Peyer's patch (tissue), 4 donors: ENCODE measurements around the gene TAAR8. TPM values are rescaled to one million over a fixed set of nuclear protein-coding genes. Genes with fewer than 3 reads are reported as not detected.

Source experiments
- DNase-seq, 3 donors: peaks; one replicate each; pipeline ENCODE4 v3.0.0-alpha.2; 2017 to 2019
- H3K27ac ChIP-seq, 4 donors: fragments of 200-600 bp; sonication (generic); one replicate each; pipeline ENCODE4 v1.5.1; 2016 to 2019
- H3K27me3 ChIP-seq, 2 donors: fragments of 200-600 bp; sonication (generic); one replicate each; pipeline ENCODE4 v1.5.1; 2019
- H3K36me3 ChIP-seq, 3 donors: fragments of 200-600 bp; sonication (generic); one replicate each; pipeline ENCODE4 v1.5.1; 2016 to 2019
- H3K4me1 ChIP-seq, 4 donors: fragments of 200-600 bp; sonication (generic); one replicate each; pipeline ENCODE4 v1.5.1; 2016 to 2019
- H3K4me3 ChIP-seq, 4 donors: fragments of 200-600 bp; sonication (generic); 1 replicate in 3 of 4; 2 replicates in 1 of 4; pipeline ENCODE4 v1.5.1; 2016 to 2019; ENCODE audit warnings: mild to moderate bottlenecking in 1 of 4
- H3K9me3 ChIP-seq, 4 donors: fragments of 200-600 bp; sonication (generic); one replicate each; pipeline ENCODE4 v1.5.1; 2016 to 2019; ENCODE audit warnings: mild to moderate bottlenecking in 1 of 4
- POLR2A ChIP-seq, 2 donors: fragments of 450-650 bp; IDR thresholded peaks; one replicate each; pipeline ENCODE4 v1.5.1; 2017; ENCODE audit warnings: antibody characterized with exemption in 2 of 2, mild to moderate bottlenecking in 2 of 2, moderate library complexity in 2 of 2
- total RNA-seq, 4 donors: library from RNA; depleted of rRNA; stranded (reverse); fragments of >200 nt; gene quantifications; one replicate each; pipeline ENCODE4 v1.1.0, GENCODE V29; 2016
- TF ChIP-seq, protein P1 (sequence below), 6 experiments: fragments of 450-650 bp in 4 of 6; fragments of 200-600 bp in 2 of 6; sonication (generic) in 1 of 6; IDR thresholded peaks; one replicate each; pipeline ENCODE4 v1.5.1; 2017 to 2019; ENCODE audit warnings: antibody characterized with exemption in 6 of 6, mild to moderate bottlenecking in 3 of 6, moderate library complexity in 1 of 6

TAAR8 gene
- total RNA-seq, 4 donors from 2014 or later = not detected

DNA sequence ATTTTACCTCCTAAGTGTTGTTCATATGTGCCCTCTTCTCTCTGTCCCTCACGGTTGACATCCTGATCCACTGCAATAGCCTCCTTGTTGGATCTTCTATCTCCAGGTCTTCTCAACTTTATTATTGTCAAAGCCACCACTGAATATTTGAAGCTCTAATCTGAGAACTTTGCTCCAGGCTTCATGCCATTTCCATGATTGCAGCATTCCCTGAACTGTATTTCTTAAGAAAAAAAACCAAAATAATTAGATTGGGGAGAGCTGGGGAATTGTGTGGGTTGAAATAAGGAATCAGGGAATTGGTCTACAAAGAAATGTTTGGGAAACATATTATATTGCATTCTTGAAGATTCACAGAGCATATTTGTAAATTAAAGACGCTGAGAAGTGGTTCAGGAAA is 37.1 kb upstream of the TAAR8 start:
- DNase-seq = no peak
- Histone ChIP-seq H3K27ac (no peak overlapping the region), H3K27me3 (no peaks in the 10 kb centered on the region), H3K9me3 (no peaks in the 10 kb centered on the region), H3K4me3 (no peak overlapping the region), H3K4me1 (peaks cover 0 to 21% (median 0%) of the 10 kb centered on the region in 4 donors), H3K36me3 (no peaks in the 10 kb centered on the region)
- TF ChIP-seq, protein P1, sequence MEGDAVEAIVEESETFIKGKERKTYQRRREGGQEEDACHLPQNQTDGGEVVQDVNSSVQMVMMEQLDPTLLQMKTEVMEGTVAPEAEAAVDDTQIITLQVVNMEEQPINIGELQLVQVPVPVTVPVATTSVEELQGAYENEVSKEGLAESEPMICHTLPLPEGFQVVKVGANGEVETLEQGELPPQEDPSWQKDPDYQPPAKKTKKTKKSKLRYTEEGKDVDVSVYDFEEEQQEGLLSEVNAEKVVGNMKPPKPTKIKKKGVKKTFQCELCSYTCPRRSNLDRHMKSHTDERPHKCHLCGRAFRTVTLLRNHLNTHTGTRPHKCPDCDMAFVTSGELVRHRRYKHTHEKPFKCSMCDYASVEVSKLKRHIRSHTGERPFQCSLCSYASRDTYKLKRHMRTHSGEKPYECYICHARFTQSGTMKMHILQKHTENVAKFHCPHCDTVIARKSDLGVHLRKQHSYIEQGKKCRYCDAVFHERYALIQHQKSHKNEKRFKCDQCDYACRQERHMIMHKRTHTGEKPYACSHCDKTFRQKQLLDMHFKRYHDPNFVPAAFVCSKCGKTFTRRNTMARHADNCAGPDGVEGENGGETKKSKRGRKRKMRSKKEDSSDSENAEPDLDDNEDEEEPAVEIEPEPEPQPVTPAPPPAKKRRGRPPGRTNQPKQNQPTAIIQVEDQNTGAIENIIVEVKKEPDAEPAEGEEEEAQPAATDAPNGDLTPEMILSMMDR (IDR thresholded peaks at IDR 0.05) = no peak
- TF ChIP-seq POLR2A (IDR thresholded peaks at IDR 0.05) = no peak

DNA sequence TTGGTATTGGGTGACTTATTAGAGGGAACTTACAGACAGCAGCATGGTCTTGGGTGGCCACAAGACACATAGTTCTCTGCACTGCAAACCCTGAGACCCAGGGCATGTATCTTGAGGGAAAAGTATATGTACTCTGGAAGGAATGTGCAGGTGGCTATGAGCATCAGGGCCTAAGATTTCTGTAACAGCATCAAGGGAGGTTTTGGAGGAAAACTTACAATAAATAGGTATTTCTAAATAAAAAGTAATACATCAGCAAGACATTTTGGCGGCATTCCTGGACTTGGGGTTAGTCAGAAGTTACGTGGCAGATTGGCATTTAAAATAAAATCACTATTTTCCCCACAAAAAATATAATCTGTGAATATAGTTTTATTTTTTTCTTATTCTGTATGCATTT is 31.5 kb upstream of the TAAR8 start:
- H3K9me3 ChIP-seq = no peaks in the 10 kb centered on the region
- no peak for DNase-seq
- H3K27me3 ChIP-seq = no peaks in the 10 kb centered on the region
- no peak overlapping the region for H3K27ac ChIP-seq
- H3K36me3 ChIP-seq = no peaks in the 10 kb centered on the region
- no peaks in the 10 kb centered on the region for H3K4me1 ChIP-seq
- TF ChIP-seq, protein P1 (IDR thresholded peaks at IDR 0.05) = no peak
- no peak for TF ChIP-seq POLR2A (IDR thresholded peaks at IDR 0.05)
- no peak overlapping the region for H3K4me3 ChIP-seq

DNA sequence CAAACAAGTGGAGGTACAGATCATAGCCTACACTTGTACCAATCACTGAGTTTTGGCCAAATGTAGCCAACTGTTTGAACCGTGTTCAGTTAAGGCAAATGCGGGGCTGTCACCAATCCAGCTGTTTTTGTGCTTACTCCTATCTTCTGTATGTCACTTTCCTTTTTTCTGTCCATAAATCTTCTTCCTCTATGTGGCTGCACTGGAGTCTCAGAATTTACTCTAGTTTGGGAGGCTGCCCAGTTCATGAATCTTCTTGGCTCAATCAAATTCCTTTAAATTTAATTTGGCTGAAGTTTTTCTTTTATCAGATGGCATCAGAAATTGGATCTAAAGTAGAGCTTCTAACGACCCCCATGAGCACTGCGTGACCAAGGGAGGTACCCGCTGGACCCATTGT is 27.8 kb upstream of the TAAR8 start:
- DNase-seq = no peak
- TF ChIP-seq POLR2A (IDR thresholded peaks at IDR 0.05) = no peak
- TF ChIP-seq, protein P1 (IDR thresholded peaks at IDR 0.05) = no peak
- Histone ChIP-seq H3K27me3 (no peaks in the 10 kb centered on the region), H3K4me1 (no peaks in the 10 kb centered on the region), H3K27ac (no peak overlapping the region), H3K36me3 (no peaks in the 10 kb centered on the region), H3K9me3 (no peaks in the 10 kb centered on the region), H3K4me3 (no peak overlapping the region)

DNA sequence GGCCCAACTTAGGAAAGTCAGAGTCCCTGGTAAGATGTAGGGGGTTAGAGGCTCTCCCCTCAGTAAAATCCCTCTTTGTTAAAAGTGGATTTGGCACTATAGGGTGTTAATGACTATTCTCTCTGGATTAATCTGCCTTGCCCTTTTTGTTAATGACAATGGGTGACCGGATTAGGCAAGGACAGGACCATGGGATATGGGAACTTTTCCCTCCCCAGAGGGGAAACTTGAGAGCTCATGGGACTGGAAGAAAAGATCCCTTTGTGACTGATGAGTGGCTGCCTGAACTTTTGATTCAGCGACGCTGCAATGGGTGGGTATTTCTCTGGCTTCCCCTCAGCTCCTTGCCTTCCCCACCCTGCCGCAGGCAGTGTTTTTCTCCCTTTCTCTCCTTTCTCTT is 26.6 kb upstream of the TAAR8 start:
- no peaks in the 10 kb centered on the region for H3K36me3 ChIP-seq
- H3K27me3 ChIP-seq = no peaks in the 10 kb centered on the region
- H3K4me3 ChIP-seq = no peak overlapping the region
- H3K27ac ChIP-seq = no peak overlapping the region
- no peaks in the 10 kb centered on the region for H3K9me3 ChIP-seq
- H3K4me1 ChIP-seq = no peaks in the 10 kb centered on the region
- TF ChIP-seq, protein P1 (IDR thresholded peaks at IDR 0.05) = no peak
- no peak for TF ChIP-seq POLR2A (IDR thresholded peaks at IDR 0.05)
- no peak for DNase-seq

DNA sequence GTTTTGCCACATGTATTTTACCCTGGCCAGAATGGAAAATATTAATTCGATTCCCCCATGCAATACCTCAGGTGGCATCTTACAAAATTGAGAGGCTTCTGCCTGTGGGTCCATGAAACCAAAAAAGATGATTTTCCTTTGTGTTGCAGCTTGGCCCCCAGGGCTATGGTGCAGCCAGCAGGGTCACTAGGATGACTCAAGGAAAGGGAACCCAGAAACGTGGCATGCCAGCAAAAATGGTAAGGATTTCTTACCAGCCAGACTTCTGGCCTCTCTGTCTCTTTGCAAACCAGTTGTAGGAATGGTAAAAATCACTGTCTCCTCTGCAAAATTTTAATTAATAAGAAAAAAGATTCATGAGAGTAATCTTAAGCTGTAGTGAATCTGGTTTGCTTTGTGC is 26.0 kb upstream of the TAAR8 start:
- no peak for DNase-seq
- Histone ChIP-seq H3K27me3 (no peaks in the 10 kb centered on the region), H3K27ac (no peak overlapping the region), H3K4me1 (no peaks in the 10 kb centered on the region), H3K36me3 (no peaks in the 10 kb centered on the region), H3K9me3 (no peaks in the 10 kb centered on the region), H3K4me3 (no peak overlapping the region)
- no peak for TF ChIP-seq POLR2A (IDR thresholded peaks at IDR 0.05)
- TF ChIP-seq, protein P1 (IDR thresholded peaks at IDR 0.05) = no peak

DNA sequence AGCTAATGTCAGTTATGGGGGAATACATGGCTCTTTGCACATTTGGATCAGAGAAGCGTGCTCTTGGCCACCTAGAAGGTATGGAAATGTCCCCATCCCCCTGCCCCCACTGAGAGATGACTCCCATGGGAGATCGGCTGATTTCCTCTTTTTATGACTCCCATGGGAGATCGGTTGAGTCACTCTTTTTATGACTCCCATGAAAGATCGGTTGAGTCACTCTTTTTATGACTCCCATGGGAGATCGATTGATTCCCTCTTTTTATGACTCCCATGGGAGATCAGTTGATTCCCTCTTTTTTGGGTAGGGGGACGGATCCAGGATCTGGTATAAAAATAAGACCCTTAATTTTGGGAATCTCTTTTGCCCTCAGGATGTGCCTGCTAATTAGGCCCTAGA is 24.7 kb upstream of the TAAR8 start:
- no peak overlapping the region for H3K4me3 ChIP-seq
- H3K36me3 ChIP-seq = no peaks in the 10 kb centered on the region
- no peak for DNase-seq

More for the DNA sequence above, 24.7 kb upstream of the TAAR8 start:
- Histone ChIP-seq H3K9me3 (no peaks in the 10 kb centered on the region), H3K4me1 (no peaks in the 10 kb centered on the region), H3K27me3 (no peaks in the 10 kb centered on the region), H3K27ac (no peak overlapping the region)
- TF ChIP-seq POLR2A (IDR thresholded peaks at IDR 0.05) = no peak
- TF ChIP-seq, protein P1 (IDR thresholded peaks at IDR 0.05) = no peak
